A673 (cell line): Measurements from ENCODE around the gene TREML2.

Source experiments
- CTCF ChIP-seq: fragments of 300-800, 200-600 bp; sonication (generic); conservative IDR thresholded peaks from 2 replicates; pipeline ENCODE4 v1.5.1; 2017; ENCODE audit warnings: low read depth, mild to moderate bottlenecking, antibody characterized with exemption, low read length, moderate library complexity, mixed read lengths
- EZH2 ChIP-seq: fragments of 200-600 bp; sonication (generic); IDR thresholded peaks from 2 replicates; pipeline ENCODE4 v1.6.1; 2017; ENCODE audit warnings: borderline replicate concordance, low read depth, mild to moderate bottlenecking, mixed read lengths, antibody characterized with exemption, low read length; ENCODE audit not compliant: poor library complexity, severe bottlenecking

DNA sequence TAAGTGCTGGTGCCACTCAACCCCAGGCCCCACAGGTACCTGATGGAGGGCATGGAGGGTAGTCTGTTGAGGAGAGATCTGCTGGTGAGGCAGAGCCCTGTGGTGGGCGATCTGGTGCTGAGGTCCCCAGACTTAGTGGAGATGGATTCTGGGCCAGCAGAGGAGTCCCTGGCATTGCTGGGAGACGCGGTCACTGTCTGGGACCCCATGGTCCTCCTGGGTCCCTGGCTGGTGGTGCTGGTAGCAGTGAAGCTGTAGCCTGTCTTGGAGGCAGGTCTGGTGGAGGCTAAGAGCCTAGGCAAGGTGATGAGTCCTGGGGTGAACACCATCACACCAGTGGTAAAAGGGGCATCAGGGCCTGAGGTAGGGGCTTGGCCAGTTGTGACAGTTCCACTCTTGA lies 6.6 kb downstream of the TREML2 start:
- TF ChIP-seq CTCF: no peak
- TF ChIP-seq EZH2: no peak
